HEK293 (cell line): Measurements from ENCODE around the gene OXA1L.

Source experiments
- CTCF ChIA-PET: fragments of 350-600 bp; formaldehyde crosslinking; extraction: SDS; loops from one replicate; lab custom pipeline; 2021; ENCODE audit warnings: antibody characterized with exemption; lab: Yijun Ruan, JAX
- POLR2A ChIA-PET: fragments of 300-600 bp; formaldehyde crosslinking; extraction: SDS; loops from one replicate; lab custom pipeline; 2020; ENCODE audit warnings: antibody characterized with exemption, inconsistent platforms; lab: Yijun Ruan, JAX
- H3K27ac ChIP-seq: fragments of 200-500 bp; sonication (Bioruptor generic); 2 replicates; pipeline ENCODE4 v1.5.1; 2014; ENCODE audit warnings: low read depth, low read length, control low read depth, inconsistent platforms; ENCODE audit errors: extremely low read depth
- H3K36me3 ChIP-seq, 2 experiments: fragments of 200-500 bp in 1 of 2; sonication (Bioruptor generic) in 1 of 2; 1 replicate in 1 of 2; 2 replicates in 1 of 2; pipeline ENCODE4 v1.5.1; 2014 to 2017; ENCODE audit warnings: inconsistent platforms in 2 of 2, low read length in 2 of 2; ENCODE audit not compliant: control insufficient read depth in 2 of 2, insufficient read depth in 1 of 2
- H3K4me1 ChIP-seq: fragments of 200-500 bp; sonication (Bioruptor generic); 2 replicates; pipeline ENCODE4 v1.5.1; 2014; ENCODE audit warnings: mild to moderate bottlenecking, low read length, inconsistent platforms; ENCODE audit not compliant: control insufficient read depth, insufficient read depth
- H3K4me3 ChIP-seq: 2 replicates; pipeline ENCODE4 v1.5.1; 2011; ENCODE audit warnings: low read depth, mild to moderate bottlenecking, control low read depth, low read length, moderate library complexity
- H3K9me3 ChIP-seq: fragments of 200-500 bp; sonication (Bioruptor generic); 2 replicates; pipeline ENCODE4 v1.5.1; 2014; ENCODE audit warnings: low read depth, low read length, inconsistent platforms; ENCODE audit not compliant: control insufficient read depth, insufficient read depth
- FEZF1 ChIP-seq: fragments of 450-650 bp; formaldehyde crosslinking; IDR thresholded peaks from 2 replicates; pipeline ENCODE4 v1.5.1; 2016; ENCODE audit warnings: missing biosample characterization, missing genetic modification characterization
- KLF9 ChIP-seq: fragments of 450-650 bp; formaldehyde crosslinking; IDR thresholded peaks from 2 replicates; pipeline ENCODE4 v1.5.1; 2016; ENCODE audit warnings: missing biosample characterization, missing genetic modification characterization, low read depth
- MYNN ChIP-seq: fragments of 450-650 bp; formaldehyde crosslinking; IDR thresholded peaks from 2 replicates; pipeline ENCODE4 v1.5.1; 2016; ENCODE audit warnings: missing biosample characterization, missing genetic modification characterization, borderline replicate concordance
- ZBTB10 ChIP-seq: fragments of 450-650 bp; formaldehyde crosslinking; IDR thresholded peaks from 2 replicates; pipeline ENCODE4 v1.5.1; 2016; ENCODE audit warnings: missing biosample characterization, missing genetic modification characterization
- ZBTB17 ChIP-seq: fragments of 450-650 bp; formaldehyde crosslinking; IDR thresholded peaks from 2 replicates; pipeline ENCODE4 v1.5.1; 2016; ENCODE audit warnings: missing biosample characterization, missing genetic modification characterization
- ZBTB20 ChIP-seq: fragments of 450-650 bp; formaldehyde crosslinking; IDR thresholded peaks from 2 replicates; pipeline ENCODE4 v1.5.1; 2016; ENCODE audit warnings: missing biosample characterization, missing genetic modification characterization
- ZNF121 ChIP-seq: fragments of 450-650 bp; formaldehyde crosslinking; IDR thresholded peaks from 2 replicates; pipeline ENCODE4 v1.5.1; 2016; ENCODE audit warnings: missing biosample characterization, missing genetic modification characterization
- ZNF138 ChIP-seq: fragments of 450-650 bp; formaldehyde crosslinking; IDR thresholded peaks from 2 replicates; pipeline ENCODE4 v1.5.1; 2016; ENCODE audit warnings: missing biosample characterization, missing genetic modification characterization, borderline replicate concordance
- ZNF248 ChIP-seq: fragments of 450-650 bp; formaldehyde crosslinking; IDR thresholded peaks from 2 replicates; pipeline ENCODE4 v1.5.1; 2017; ENCODE audit warnings: missing biosample characterization, missing genetic modification characterization
- ZNF513 ChIP-seq: fragments of 450-650 bp; IDR thresholded peaks from 2 replicates; pipeline ENCODE4 v1.5.1; 2018; ENCODE audit warnings: missing biosample characterization, missing genetic modification characterization
- ZNF549 ChIP-seq: fragments of 450-650 bp; IDR thresholded peaks from 2 replicates; pipeline ENCODE4 v1.5.1; 2018; ENCODE audit warnings: missing biosample characterization, missing genetic modification characterization, mild to moderate bottlenecking, inconsistent platforms, moderate library complexity
- ZNF785 ChIP-seq: fragments of 450-650 bp; formaldehyde crosslinking; IDR thresholded peaks from 2 replicates; pipeline ENCODE4 v1.5.1; 2016; ENCODE audit warnings: missing biosample characterization, missing genetic modification characterization
- ZNF792 ChIP-seq: fragments of 450-650 bp; formaldehyde crosslinking; IDR thresholded peaks from 2 replicates; pipeline ENCODE4 v1.5.1; 2016; ENCODE audit warnings: missing biosample characterization, missing genetic modification characterization
- ZSCAN23 ChIP-seq: fragments of 450-650 bp; formaldehyde crosslinking; IDR thresholded peaks from 2 replicates; pipeline ENCODE4 v1.5.1; 2016; ENCODE audit warnings: missing biosample characterization, missing genetic modification characterization
- ZXDB ChIP-seq: fragments of 450-650 bp; formaldehyde crosslinking; IDR thresholded peaks from 2 replicates; pipeline ENCODE4 v1.5.1; 2016; ENCODE audit warnings: missing biosample characterization, missing genetic modification characterization
- TF ChIP-seq, protein P1 (sequence below): fragments of 450-650 bp; IDR thresholded peaks from 2 replicates; pipeline ENCODE4 v1.5.1; 2018; ENCODE audit warnings: missing biosample characterization, mild to moderate bottlenecking, missing genetic modification characterization
- TF ChIP-seq, protein P2 (sequence below): fragments of 450-650 bp; formaldehyde crosslinking; IDR thresholded peaks from 2 replicates; pipeline ENCODE4 v1.5.1; 2017; ENCODE audit warnings: missing biosample characterization, missing genetic modification characterization
- TF ChIP-seq, protein P3 (sequence below): fragments of 450-650 bp; formaldehyde crosslinking; IDR thresholded peaks from 2 replicates; pipeline ENCODE4 v1.5.1; 2016; ENCODE audit warnings: missing biosample characterization, missing genetic modification characterization
- TF ChIP-seq, protein P4 (sequence below): fragments of 450-650 bp; formaldehyde crosslinking; IDR thresholded peaks from 2 replicates; pipeline ENCODE4 v1.5.1; 2016; ENCODE audit warnings: missing biosample characterization, missing genetic modification characterization

Gene OXA1L

GRCh38 chr14:22814373-22814772, 47.9 kb downstream of the OXA1L start (continued):
- TF ChIP-seq, protein P1, sequence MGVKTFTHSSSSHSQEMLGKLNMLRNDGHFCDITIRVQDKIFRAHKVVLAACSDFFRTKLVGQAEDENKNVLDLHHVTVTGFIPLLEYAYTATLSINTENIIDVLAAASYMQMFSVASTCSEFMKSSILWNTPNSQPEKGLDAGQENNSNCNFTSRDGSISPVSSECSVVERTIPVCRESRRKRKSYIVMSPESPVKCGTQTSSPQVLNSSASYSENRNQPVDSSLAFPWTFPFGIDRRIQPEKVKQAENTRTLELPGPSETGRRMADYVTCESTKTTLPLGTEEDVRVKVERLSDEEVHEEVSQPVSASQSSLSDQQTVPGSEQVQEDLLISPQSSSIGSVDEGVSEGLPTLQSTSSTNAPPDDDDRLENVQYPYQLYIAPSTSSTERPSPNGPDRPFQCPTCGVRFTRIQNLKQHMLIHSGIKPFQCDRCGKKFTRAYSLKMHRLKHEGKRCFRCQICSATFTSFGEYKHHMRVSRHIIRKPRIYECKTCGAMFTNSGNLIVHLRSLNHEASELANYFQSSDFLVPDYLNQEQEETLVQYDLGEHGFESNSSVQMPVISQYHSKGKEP (tag by site-specific recombination): no peak
- TF ChIP-seq FEZF1 (tag by site-specific recombination): no peak
- TF ChIP-seq, protein P2, sequence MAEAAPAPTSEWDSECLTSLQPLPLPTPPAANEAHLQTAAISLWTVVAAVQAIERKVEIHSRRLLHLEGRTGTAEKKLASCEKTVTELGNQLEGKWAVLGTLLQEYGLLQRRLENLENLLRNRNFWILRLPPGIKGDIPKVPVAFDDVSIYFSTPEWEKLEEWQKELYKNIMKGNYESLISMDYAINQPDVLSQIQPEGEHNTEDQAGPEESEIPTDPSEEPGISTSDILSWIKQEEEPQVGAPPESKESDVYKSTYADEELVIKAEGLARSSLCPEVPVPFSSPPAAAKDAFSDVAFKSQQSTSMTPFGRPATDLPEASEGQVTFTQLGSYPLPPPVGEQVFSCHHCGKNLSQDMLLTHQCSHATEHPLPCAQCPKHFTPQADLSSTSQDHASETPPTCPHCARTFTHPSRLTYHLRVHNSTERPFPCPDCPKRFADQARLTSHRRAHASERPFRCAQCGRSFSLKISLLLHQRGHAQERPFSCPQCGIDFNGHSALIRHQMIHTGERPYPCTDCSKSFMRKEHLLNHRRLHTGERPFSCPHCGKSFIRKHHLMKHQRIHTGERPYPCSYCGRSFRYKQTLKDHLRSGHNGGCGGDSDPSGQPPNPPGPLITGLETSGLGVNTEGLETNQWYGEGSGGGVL (tag by site-specific recombination): no peak
- no peak for TF ChIP-seq ZNF138 (tag by site-specific recombination)
- TF ChIP-seq MYNN (tag by site-specific recombination): no peak
- no peak for TF ChIP-seq KLF9 (tag by site-specific recombination)
- no peak for TF ChIP-seq ZNF785 (tag by site-specific recombination)

DNA sequence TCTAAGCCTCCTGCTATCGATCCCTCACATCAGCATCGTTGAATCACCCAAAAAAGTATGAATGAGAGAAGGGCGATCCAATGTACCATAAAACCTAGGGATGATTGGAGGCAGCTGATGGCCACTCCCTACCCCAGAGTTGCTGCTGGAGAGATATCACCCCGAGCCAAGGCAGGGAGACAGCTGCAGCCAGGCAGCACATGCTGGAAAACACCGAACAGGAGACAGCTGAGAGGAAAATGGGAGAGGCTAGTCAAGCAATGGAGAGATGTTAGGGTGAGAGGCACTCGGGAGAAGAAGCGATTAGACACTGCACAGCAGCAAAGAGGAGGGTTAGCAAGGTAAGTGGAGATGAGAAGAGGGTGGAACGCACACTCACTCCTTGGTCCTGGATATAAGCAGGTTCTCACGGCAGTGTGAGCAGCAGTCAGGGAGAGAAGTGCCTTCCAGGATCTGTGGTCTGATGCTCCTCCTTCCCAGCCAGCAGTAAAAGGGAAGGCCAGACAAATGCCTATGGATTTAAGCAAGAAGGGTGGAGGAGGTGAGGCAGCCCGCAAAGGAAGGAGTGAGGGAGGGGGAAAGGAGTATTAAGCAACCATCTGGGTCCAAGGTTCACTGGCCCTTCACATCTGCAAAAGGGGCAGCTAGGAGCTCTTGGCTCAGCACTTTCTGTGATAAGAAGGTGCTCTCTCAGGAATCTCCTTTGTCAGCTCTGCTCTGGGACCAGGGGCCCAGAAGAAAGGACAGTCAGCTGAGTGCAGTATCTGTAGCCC, 48.6 kb downstream of the OXA1L start, which contains the start of gene SLC7A7:
Gene SLC7A7 (minus strand): TSS at position 495 of the 773 bp plus-strand sequence. CDS start 2,037 bp downstream, outside the sequence.
- H3K4me1 ChIP-seq: no peaks in the 10 kb centered on the region
- no peaks in the 10 kb centered on the region for H3K9me3 ChIP-seq
- no peak within 1 kb of the TSS for H3K27ac ChIP-seq
- H3K4me3 ChIP-seq: no peak within 1 kb of the TSS
- POLR2A ChIA-PET: interaction anchor here (1.1 kb wide), 1 partner anchor 49 kb away, joined by 3 read pairs; the partner anchor contains the start of gene OXA1L
- CTCF ChIA-PET: interaction anchor here (0.5 to 2.0 kb wide), 4 partner anchors 17 to 102 kb away, joined by 3 to 4 read pairs (median 4); no protein-coding TSS in a partner anchor
- H3K36me3 ChIP-seq: no peaks in the 10 kb centered on the region
- TF ChIP-seq ZNF792 (tag by site-specific recombination): no peak
- TF ChIP-seq, protein P3, sequence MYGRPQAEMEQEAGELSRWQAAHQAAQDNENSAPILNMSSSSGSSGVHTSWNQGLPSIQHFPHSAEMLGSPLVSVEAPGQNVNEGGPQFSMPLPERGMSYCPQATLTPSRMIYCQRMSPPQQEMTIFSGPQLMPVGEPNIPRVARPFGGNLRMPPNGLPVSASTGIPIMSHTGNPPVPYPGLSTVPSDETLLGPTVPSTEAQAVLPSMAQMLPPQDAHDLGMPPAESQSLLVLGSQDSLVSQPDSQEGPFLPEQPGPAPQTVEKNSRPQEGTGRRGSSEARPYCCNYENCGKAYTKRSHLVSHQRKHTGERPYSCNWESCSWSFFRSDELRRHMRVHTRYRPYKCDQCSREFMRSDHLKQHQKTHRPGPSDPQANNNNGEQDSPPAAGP (tag by site-specific recombination): peak; percentile 66; the same call in 1 of the 2 replicates
- peak; percentile 97 for TF ChIP-seq ZBTB17 (tag by site-specific recombination)

DNA sequence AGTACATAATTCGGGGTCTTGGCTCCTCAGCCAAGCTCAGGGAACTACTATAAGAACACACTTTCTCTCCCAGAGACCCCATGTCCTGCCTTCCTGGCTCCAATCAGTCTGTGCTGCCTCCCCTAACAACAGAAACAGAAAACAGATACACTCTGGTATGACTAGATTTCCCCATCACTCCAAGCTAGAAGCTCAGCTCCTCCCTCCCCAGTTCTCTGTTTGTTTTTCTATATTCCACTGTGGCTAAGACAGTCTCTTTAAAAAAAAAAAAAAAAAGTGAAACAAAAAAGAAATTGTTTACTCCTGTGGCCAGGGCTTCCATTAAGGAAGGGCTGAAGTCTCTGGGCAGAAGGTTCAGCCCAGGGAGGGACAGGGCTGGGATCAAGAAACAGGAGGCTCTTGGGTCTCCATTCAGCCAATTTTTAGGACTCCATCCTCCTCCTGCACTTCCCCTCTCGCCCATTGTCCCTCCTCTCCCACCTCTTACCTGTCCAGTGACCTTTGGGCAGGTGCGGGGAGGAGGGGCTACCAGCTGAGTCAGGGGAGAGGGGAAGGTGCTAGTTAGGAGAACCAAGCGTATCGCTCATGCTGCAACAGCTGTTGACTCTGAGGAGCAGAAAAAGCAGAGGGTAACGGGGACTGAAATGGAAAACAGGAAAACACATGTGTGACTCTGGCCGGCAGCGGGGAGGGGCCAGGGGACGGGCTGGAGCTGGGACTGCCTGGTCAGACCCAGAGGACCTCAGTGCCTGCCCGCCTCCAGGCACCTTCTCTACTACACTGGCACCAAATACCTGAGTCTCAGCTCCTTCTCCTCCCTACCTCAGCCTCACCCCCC, 52.9 kb downstream of the OXA1L start:
- CTCF ChIA-PET: interaction anchor here (0.5 to 3.2 kb wide), 12 partner anchors 8 to 486 kb away, joined by 3 to 12 read pairs (median 3); partner anchors contain the start of gene MRPL52
- TF ChIP-seq, protein P4, sequence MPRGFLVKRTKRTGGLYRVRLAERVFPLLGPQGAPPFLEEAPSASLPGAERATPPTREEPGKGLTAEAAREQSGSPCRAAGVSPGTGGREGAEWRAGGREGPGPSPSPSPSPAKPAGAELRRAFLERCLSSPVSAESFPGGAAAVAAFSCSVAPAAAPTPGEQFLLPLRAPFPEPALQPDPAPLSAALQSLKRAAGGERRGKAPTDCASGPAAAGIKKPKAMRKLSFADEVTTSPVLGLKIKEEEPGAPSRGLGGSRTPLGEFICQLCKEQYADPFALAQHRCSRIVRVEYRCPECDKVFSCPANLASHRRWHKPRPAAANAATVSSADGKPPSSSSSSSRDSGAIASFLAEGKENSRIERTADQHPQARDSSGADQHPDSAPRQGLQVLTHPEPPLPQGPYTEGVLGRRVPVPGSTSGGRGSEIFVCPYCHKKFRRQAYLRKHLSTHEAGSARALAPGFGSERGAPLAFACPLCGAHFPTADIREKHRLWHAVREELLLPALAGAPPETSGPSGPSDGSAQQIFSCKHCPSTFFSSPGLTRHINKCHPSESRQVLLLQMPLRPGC (tag by site-specific recombination): no peak
- TF ChIP-seq ZNF513 (no peak), ZNF121 (tag by site-specific recombination) (no peak), ZXDB (no peak), ZNF138 (tag by site-specific recombination) (no peak), ZSCAN23 (tag by site-specific recombination) (no peak), ZNF248 (tag by site-specific recombination) (no peak), ZBTB20 (tag by site-specific recombination) (no peak), ZNF549 (no peak), ZBTB10 (no peak)

More for the DNA sequence above, 52.9 kb downstream of the OXA1L start:
- Histone ChIP-seq H3K4me3 (no peak overlapping the region), H3K27ac (no peak overlapping the region), H3K36me3 (no peaks in the 10 kb centered on the region), H3K4me1 (no peaks in the 10 kb centered on the region), H3K9me3 (no peaks in the 10 kb centered on the region)
- POLR2A ChIA-PET: interaction anchor here (0.7 kb wide), 1 partner anchor 24 kb away, joined by 4 read pairs; no protein-coding TSS in a partner anchor
